ENCODE measurements around the gene ABI1.

ABI1 gene

DNA sequence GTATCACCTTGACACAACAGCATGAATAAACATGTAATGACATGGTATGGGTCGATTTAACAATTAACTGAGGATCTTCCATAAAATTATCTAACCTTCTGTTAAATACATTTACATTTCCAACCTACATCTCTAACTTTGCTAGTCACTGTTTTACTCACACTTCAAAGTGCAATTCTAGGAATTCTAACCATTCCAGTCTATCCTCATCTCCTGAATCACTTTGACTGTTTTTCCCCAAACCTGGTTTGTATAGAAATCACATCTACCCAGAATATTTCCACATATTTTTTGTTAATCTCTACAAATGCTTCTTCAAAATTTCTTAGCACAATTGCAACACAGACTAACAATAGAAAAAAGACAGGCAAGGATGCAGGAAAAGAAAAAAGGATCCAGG, 6.2 kb downstream of the ABI1 start:
- DNase-seq, result no peak

DNA sequence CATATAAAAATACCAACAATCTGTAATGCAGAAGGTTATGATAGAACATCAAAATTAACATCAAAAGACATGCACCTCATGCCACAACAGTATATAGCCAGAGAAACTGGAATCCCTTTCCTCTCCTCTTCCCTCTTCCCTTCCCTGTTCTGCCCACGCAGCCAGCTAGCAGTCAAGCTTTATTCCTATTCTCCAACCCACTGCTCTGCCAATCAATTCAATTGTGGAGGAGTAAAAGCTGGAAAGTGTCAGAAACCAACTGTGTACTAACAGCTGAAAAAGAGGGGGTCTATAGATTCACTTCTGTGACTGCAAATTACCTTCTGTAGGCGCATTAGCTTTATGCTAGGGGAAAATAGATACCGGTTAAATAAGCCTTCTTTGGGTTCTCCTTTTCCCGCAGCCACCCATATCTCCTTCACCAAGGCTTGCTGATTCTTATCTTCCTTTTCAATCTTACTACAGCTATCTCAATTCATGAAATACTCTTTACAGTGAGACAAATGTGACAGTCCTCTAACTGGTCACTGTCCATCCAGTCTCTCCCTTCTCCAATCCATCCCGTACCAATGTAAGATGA, 16.3 kb downstream of the ABI1 start:
- no peak for DNase-seq

DNA sequence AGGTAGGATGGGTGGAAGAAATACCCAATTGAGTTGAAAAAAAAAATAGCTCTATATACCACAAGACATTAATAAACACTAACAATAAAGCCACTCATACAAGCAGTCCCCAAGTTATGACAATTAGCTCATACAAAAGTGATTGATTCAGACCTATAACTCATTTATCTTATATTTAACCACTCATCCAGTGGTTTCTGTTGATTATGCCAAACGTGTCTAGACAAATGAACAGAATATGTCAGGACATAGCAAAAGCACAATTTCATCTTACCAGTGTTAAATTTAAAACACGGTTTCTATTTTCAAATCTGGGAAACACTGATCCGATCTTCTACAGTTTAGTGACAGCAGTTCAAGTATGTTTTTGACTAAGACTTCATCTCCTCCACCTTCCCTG, 17.0 kb downstream of the ABI1 start:
- no peak for DNase-seq

DNA sequence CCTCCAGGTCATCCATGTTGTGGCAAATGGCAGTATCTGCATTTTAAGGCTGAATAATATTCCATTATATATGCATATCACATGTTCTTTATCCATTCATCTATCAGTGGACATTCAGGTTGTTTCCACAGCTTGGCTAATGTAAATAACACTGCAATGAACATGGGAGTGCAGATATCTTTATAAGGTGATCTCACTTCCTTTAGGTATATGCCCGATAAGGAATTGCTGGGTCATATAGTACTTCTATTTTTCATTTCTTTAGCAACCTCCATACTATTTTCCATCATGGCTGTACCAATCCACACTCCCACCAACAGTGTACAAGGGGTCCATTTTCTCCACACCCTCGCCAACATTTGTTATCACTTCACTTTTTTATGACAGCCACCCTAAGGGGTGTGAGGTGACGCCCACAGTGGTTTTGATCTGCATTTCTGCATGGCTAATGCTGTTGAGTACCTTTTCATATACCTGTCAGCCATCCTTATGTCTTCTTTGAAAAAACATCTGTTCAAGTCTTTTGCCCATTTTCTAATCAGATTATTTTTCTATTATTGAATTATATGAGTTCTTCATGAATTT, 18.9 kb downstream of the ABI1 start:
- DNase-seq, result no peak

DNA sequence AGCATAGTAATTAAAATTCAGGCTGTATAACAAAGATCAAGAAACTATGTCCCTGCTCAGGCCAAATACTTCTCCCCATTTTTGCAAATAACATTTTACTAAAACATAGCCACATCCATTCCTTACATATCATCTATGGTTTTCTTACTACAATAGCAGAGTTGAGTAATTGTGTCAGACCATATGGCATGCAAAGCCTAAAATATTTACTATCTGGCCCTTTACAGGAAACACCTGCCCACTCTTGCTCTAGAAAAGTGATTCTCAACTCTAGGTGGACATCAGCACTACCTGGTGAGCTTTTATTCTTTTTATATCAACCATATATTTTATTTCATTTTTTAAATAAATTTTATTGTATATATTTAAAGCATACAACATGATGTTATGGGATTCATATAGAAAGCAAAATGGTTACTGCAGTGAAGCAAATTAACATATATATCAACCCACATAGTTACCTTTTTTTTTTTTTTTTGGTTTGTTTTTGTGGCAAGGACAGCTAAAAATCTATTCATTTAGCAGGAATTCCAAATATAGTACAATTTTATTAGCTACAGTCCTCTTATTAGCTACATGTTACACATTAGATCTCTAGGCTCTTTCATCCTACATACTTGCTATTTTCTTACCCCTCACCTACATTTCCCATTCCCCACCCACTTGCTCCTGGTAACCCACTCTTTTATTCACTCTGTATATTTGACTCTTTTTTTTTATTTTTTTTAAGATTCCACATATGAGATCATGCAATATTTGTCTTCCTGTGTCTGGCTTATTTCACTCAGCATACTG, 19.6 kb downstream of the ABI1 start:
- no peak for DNase-seq

DNA sequence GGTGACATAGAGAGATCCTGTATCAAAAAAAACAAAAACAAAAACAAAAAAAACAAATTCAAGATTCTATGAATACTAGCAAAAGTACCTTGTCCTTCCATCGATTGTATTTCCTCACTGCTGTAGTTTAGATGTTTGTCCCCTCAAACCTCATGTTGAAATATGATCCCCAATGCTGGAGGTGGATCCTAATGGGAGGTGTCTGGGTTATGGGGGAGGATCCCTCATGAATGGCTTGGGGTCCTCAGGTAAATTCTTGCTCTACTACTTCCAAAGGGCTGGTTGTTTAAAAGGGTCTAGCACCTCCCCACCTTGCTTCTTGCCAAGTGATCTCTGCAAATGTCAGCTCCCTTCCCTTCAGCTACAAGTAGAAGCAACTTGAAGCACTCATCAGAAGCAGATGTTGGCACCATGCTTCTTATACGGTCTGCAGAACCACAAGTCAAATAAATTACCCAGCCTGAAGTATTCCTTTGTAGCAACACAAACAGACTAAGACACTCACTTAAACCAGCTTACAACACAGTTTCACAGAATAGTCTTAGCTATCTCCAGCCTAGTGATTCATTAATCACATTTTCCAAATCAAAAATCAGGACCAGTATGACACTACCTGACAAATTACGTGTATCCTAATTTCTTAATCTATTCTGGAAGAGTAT, 20.7 kb downstream of the ABI1 start:
- DNase-seq, result no peak

DNA sequence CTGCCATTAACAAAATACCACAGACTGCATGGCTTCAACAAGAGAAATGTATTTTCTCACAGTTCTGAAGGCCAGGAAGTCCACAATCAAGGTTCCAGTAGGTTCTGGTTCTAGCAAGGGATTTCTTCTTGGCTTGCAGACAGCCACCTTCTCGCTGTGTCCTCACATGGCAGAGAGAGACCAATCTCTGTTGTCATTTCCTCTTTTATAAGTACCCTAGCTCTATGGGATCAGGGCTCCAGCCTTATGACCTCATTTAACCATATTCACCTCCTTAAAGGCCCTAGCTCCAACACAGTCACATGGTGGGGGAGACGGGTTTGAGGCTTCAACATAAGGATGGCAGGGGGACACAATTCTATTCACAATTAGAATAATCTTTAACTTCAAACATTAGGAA, 23.6 kb downstream of the ABI1 start:
- no peak for DNase-seq

DNA sequence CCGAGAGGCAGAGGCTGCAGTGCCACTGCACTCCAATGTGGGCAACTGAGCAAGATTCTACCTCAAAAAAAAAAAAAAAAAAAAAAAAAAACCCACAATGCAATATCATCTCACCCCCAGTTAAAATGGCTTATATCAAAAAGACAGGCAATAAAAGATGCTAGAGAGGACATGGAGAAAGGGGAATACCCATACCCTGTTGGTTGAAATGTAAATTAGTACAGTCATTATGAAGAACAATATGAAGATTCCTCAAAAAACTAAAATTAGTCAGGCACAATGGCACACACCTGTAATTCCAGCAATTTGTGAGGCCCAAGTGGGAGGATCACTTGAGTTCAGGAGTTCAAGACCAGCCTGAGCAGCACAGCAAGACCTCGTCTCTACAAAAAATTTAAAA, 25.7 kb downstream of the ABI1 start:
- DNase-seq, result no peak

DNA sequence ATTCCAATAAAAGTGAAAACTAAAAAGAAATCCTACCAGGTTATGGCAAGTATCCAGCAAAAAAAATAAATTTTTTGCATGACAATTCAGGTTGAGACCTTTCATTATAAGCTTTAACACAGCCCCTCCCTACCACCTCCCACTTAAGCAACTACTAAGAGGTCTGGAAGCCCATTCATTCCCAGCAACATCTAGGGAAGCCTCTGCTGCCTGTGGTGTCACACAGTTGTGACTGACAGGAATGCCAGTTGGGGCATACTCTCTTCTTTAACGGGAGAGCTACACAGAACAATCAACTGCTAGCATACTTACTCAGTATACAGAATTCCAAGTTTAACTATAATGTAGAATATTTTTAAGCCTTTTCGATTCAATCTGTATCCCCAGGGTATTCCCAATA, 27.8 kb downstream of the ABI1 start:
- DNase-seq, result no peak

DNA sequence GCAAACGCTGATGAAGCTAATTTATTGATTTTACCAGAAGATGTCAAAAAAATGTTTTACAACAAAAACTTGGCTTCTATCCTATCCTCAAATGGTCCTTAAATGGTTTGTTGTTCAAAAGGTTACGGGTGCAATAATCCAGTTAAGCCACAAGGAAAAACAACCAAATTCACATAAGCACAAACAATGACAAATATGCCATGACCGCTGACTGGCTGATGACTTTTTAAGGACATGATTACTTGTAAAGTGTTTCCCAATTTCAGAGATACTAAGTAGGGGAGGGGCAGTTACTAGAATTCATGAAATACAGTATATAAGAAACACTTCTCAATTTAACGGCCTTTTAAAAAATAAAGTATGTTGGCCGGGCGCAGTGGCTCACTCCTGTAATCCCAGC, 28.8 kb downstream of the ABI1 start:
- no peak for DNase-seq

DNA sequence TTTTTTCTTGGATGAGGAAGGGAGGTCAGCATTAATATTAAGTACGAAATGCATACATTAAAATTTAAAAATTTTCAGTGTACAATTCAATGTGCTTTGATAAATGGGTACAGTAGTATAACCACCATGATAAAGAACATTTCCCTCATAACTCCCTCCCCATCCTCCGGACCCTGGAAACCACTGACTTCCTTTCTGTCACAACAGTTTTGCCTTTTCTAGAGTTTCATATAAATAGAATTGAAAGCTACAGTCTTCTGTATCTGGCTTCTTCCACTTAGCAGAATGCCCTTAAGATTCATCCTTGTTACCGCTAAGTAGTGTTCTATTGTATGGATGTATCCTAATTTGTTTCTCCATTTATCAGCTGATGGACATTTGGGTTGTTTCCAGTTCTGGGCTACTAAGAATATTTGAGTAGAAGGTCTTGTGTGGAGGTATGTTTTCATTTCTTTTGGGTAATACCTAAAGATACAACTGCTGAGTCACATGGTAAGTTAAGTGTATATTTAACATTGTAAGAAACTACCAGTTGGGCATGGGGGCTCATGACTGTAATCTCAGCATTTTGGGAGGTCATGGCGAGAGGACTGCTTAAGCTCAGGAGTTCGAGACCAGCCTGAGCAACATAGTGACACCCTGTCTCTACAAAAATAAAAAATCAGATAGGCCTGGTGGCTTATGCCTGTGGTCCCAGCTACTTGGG, 30.8 kb downstream of the ABI1 start:
- DNase-seq, result no peak

DNA sequence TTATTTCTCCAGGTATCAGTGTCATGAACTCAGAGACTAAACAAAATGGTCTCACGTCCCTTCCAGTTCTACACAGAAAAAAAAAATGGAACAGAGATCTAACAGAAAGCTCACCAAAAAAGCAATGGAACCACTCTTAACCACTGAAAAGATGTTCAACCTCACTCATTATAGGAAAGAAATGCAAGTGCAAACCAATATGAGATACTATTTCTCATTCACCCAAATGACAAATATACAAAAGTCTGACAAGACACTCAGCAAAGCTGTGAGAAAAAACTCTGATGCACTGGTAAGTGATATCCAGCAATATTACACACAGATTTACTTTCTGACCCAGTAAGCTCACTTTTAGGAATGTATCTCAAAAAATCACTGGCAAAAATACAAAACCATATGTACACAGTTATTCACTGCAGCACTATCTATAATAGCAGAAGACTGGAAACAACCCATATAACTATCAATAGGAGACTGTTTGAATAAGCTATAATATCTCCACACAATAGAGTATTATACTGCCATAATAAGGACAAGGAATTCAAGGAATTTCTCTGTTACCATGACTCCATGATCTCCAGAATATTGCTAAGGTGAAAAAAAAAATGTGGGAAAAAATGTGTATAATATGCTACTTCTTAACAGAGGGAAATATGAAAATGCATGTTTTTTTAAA, 36.6 kb downstream of the ABI1 start:
- no peak for DNase-seq

DNA sequence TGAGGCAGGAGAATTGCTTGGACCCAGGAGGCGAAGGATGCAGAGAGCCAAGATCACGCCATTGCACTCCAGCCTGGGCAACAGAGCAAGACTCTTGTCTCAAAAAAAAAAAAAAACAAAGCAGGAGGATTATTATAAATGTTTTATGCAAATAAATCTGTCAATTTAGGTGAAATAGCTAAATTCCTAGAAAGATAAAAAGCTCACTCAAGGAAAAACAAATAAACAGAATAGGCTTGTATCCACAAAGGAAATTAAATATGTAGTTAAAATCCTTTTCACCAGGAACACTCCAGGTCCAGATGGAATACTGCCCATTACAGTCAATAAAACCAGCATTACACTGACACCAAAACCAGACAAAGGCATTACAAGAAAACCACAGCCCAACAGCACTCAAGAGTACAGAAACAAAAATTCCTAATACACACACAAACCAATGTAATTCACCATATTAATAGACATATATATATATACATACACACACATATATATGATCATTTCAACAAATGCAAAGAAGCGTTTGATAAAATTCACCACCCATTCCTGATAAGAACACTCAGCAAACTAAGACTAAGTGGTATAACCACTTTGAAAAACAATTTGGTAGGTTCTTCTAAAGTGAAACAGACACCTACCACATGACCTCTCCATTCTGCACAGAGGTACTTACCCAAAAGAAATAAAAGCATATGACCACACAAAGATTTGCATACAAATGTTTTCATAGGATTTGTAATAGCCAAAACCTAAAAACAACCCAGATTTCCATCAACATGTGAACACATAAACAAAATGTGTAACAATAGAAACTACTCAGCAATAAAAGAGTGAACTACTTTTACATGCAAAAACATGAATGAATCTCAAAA, 38.8 kb downstream of the ABI1 start:
- DNase-seq, result no peak

DNA sequence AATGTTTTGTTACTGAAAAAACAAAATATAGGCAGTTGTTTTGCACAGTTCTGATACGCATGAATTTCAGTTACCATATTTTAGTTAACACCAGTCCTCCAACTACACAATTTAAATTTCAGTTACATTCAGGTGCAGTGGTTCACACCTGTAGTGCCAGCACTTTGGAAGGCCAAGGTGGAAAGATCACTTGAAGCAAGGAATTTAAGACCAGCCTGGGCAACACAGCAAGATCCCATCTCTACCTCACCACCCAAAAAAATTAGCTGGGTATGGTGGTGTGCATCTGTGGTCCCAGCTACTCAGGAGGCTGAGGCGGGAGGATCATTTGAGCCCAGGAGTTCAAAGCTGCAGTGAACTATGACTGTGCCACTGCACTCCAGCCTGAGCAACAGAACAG, 45.3 kb downstream of the ABI1 start:
- no peak for DNase-seq

DNA sequence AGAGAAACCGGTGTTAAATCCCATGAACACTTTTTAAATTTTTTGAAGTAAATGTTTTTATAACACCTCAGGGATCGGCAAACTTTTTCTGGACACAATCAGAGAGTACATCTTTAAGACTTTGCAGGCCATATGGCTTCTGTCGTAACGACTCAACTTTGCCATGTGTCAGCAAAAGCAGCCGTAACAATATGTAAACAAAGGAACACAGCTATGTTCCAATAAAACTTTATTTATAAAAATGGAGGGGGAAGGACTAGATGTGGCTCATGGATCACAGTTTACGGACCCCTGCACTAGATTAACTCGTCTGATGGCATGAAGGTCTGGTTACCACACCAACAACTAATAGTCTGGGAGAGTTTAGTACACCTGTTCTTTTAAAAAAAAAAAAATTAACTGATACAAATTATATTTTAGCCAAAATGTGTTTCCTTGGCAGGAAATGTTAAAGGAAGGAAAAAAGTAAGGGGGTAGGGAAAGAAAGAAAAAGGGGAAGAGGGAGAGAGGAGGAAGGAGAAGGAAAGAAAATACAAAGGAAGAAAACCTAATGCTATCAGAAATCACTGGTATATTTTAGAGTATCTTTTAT, 50.2 kb downstream of the ABI1 start:
- DNase-seq, result no peak

DNA sequence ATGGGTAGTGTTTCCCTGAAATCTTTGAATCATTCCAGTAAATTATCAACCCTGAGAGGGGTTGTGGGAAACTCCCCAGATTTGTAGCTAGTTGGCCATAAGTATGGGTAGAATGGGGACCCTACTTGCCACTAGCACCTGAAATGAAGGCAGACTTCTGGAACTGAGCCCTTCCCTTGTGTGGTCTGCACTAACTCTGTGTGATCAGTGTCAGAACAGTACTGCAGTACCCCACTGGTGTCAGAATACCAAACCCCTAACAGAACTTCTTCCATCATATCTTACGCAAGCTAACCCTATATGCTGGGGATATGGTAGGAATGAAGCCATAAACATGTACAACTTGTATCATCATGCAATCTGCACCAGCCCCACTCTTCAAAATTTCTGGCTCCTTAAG, 50.8 kb downstream of the ABI1 start:
- DNase-seq, result no peak

DNA sequence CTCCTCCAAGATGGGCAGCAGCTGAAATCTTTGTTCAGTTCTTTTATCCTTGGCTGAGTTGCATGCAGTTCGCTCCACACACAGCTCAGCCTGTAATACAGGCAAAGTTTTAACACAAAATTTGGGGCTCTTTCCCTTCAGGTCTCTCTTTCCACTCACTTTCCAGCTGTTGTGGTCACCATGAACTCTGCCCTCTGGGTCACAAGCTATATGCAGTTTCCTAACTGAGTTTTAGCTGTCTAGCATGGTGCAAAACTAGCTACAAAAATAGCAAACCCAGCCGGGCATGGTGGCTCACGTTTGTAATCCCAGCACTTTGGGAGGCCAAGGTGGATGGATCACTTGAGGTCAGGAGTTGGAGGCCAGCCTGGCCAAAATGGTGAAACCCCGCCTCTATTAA, 53.2 kb downstream of the ABI1 start:
- DNase-seq, result no peak

DNA sequence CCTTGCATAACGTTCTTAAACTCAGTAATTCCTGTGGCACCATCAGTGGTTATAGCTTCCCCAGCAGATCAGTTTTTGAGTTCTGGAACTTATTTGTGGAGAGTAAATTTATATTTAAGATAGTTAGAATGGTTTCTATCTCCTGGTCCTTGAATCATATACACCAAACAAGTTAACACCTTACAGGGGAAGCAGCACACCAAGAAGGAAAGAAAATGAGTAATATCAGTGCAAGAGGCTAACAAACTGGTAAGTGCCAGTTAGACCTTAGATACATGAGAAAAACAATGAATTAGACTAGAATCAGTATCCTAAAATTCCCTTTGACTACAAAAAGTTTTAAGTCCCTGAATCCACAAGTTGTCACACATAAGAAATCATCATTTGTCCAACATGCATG, 54.2 kb downstream of the ABI1 start:
- DNase-seq, result no peak

DNA sequence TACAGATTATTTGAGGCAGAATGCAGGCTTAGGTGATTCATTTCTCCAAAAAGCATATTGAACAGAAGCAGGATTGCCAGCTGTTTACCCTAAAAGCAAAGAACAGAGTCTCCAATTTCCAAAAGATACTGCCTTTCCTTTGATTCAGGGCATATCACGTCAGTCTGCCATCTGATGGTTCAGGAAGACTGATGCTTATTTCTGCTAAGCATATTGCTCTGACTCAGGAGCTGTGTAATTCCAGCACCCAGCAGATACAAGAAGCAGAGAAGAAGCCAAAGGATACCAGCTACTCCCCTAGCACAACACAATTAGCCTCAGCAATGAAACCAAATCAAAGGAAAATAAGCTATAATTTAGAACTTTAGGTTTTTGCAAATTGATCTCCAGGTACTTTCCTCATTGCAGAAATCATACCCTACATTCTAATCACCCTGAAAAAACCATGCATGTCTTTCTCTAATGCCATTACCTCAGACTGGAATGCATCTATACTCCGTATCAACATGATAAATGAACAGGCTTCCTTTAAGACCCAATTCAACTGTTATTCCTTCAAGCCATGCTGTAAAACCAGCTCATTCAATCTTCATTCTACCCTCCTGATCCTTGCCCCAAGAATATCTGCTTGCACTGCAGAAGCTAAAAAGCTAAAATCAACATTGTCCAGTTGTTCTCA, 55.1 kb downstream of the ABI1 start:
- DNase-seq, result no peak

All from SHP77 treated with DMSO at 0.1 percent for 48 hours (cell line).